Ishikawa (cell line): ENCODE results near the gene APOC3.

Experiments used
- CEBPB ChIP-seq: IDR thresholded peaks from 2 replicates; pipeline ENCODE4 v1.6.1; 2012
- CREB1 ChIP-seq: IDR thresholded peaks from 2 replicates; pipeline ENCODE4 v1.6.1; 2012; ENCODE audit warnings: low read depth
- EGR1 ChIP-seq: IDR thresholded peaks from 2 replicates; pipeline ENCODE4 v1.6.1; 2012
- EP300 ChIP-seq: IDR thresholded peaks from 2 replicates; pipeline ENCODE4 v1.6.1; 2012; ENCODE audit warnings: borderline replicate concordance
- FOXM1 ChIP-seq: IDR thresholded peaks from 2 replicates; pipeline ENCODE4 v1.6.1; 2012; ENCODE audit warnings: low read depth, borderline replicate concordance
- MAX ChIP-seq: IDR thresholded peaks from 2 replicates; pipeline ENCODE4 v1.6.1; 2012
- NFIC ChIP-seq: IDR thresholded peaks from 2 replicates; pipeline ENCODE4 v1.6.1; 2012
- RAD21 ChIP-seq: IDR thresholded peaks from 2 replicates; pipeline ENCODE4 v1.6.1; 2012; ENCODE audit warnings: low read depth
- REST ChIP-seq: IDR thresholded peaks from 2 replicates; pipeline ENCODE4 v1.6.1; 2012; ENCODE audit warnings: low read depth, mild to moderate bottlenecking
- TAF1 ChIP-seq: IDR thresholded peaks from 2 replicates; pipeline ENCODE4 v1.6.1; 2012; ENCODE audit warnings: low read depth, mild to moderate bottlenecking
- TCF12 ChIP-seq: IDR thresholded peaks from 2 replicates; pipeline ENCODE4 v1.6.1; 2012; ENCODE audit warnings: low read depth
- TEAD4 ChIP-seq: IDR thresholded peaks from 2 replicates; pipeline ENCODE4 v1.6.1; 2012
- USF1 ChIP-seq: IDR thresholded peaks from 2 replicates; pipeline ENCODE4 v1.6.1; 2012
- YY1 ChIP-seq: IDR thresholded peaks from 2 replicates; pipeline ENCODE4 v1.6.1; 2012; ENCODE audit warnings: low read depth
- ZBTB7A ChIP-seq: IDR thresholded peaks from 2 replicates; pipeline ENCODE4 v1.6.1; 2012; ENCODE audit warnings: low read depth

The APOC3 gene

GRCh38 chr11:116862951-116863350 lies 33.2 kb downstream of the APOC3 start:
- no peak for TF ChIP-seq EP300
- TF ChIP-seq TCF12, result no peak
- no peak for TF ChIP-seq REST
- TF ChIP-seq FOXM1, result no peak
- no peak for TF ChIP-seq USF1
- TF ChIP-seq RAD21, result no peak
- TF ChIP-seq TAF1, result no peak
- TF ChIP-seq CEBPB, result no peak
- no peak for TF ChIP-seq EGR1
- no peak for TF ChIP-seq NFIC
- no peak for TF ChIP-seq MAX

- no peak for TF ChIP-seq RAD21
- TF ChIP-seq TEAD4, result no peak
- no peak for TF ChIP-seq CEBPB
- no peak for TF ChIP-seq REST
- TF ChIP-seq MAX, result no peak
- TF ChIP-seq FOXM1, result no peak
- TF ChIP-seq USF1, result no peak
- no peak for TF ChIP-seq NFIC
- no peak for TF ChIP-seq EGR1
- TF ChIP-seq EP300, result no peak
- no peak for TF ChIP-seq CREB1
- no peak for TF ChIP-seq TAF1
- no peak for TF ChIP-seq YY1
- TF ChIP-seq ZBTB7A, result no peak
- TF ChIP-seq TCF12, result no peak
Observed at GRCh38 chr11:116864531-116864930, 34.8 kb downstream of the APOC3 start.

- TF ChIP-seq TAF1, result no peak
- no peak for TF ChIP-seq EP300
- TF ChIP-seq ZBTB7A, result no peak
- no peak for TF ChIP-seq YY1
- TF ChIP-seq NFIC, result no peak
- no peak for TF ChIP-seq CEBPB
Observed at GRCh38 chr11:116865696-116866095, 36.0 kb downstream of the APOC3 start.

- TF ChIP-seq EP300 (no peak), YY1 (no peak), ZBTB7A (no peak), NFIC (no peak), FOXM1 (no peak), EGR1 (no peak), TAF1 (no peak), TEAD4 (no peak), CEBPB (no peak), USF1 (no peak), REST (no peak), TCF12 (no peak), CREB1 (no peak), RAD21 (no peak), MAX (no peak)
Observed at GRCh38 chr11:116866804-116867455, 37.2 kb downstream of the APOC3 start.
